Neuronal stem cell (in vitro differentiated cells): ENCODE measurements around the gene HKDC1.

Experiments used
- DNase-seq: peaks from one replicate; pipeline ENCODE4 v3.0.0-alpha.2; 2013; ENCODE audit warnings: low spot score
- H2AFZ ChIP-seq: one replicate; pipeline ENCODE4 v1.6.1; 2013; ENCODE audit warnings: mild to moderate bottlenecking, low read length, inconsistent platforms
- H2AK5ac ChIP-seq: 2 replicates; pipeline ENCODE4 v1.6.1; 2013; ENCODE audit warnings: low read depth, mild to moderate bottlenecking, inconsistent platforms, low read length, moderate library complexity, mixed read lengths
- H2BK120ac ChIP-seq: 2 replicates; pipeline ENCODE4 v1.6.1; 2013; ENCODE audit warnings: low read depth, mild to moderate bottlenecking, inconsistent platforms, low read length, moderate library complexity, mixed read lengths
- H2BK12ac ChIP-seq: one replicate; pipeline ENCODE4 v1.6.1; 2013; ENCODE audit warnings: low read length, inconsistent platforms
- H2BK15ac ChIP-seq: 2 replicates; pipeline ENCODE4 v1.6.1; 2013; ENCODE audit warnings: mild to moderate bottlenecking, low read length, inconsistent platforms, mixed read lengths
- H2BK5ac ChIP-seq: one replicate; pipeline ENCODE4 v1.6.1; 2013; ENCODE audit warnings: inconsistent platforms, mild to moderate bottlenecking, low read length, moderate library complexity
- H3K14ac ChIP-seq: one replicate; pipeline ENCODE4 v1.6.1; 2013; ENCODE audit warnings: low read length, inconsistent platforms
- H3K18ac ChIP-seq: 2 replicates; pipeline ENCODE4 v1.6.1; 2013; ENCODE audit warnings: low read length, inconsistent platforms
- H3K23ac ChIP-seq: 2 replicates; pipeline ENCODE4 v1.6.1; 2013; ENCODE audit warnings: low read depth, mild to moderate bottlenecking, mixed read lengths, low read length, inconsistent platforms; ENCODE audit not compliant: poor library complexity
- H3K27ac ChIP-seq: replicated peaks from 3 replicates; pipeline ENCODE4 v1.5.1; 2013; ENCODE audit warnings: low read length, inconsistent platforms
- H3K27me3 ChIP-seq, 3 experiments: 2 replicates each; pipeline ENCODE4 v1.6.1; 2013; ENCODE audit warnings: low read length in 3 of 3, mild to moderate bottlenecking in 2 of 3, inconsistent platforms in 1 of 3, low read depth in 1 of 3, mixed read lengths in 1 of 3, moderate library complexity in 1 of 3; ENCODE audit not compliant: control insufficient read depth in 3 of 3, insufficient read depth in 3 of 3
- H3K36me3 ChIP-seq, 2 donors: replicated peaks in 1 of 2; 2 replicates each; pipeline ENCODE4 v1.6.1; 2013; ENCODE audit warnings: low read length in 2 of 2; ENCODE audit not compliant: control insufficient read depth in 2 of 2, insufficient read depth in 2 of 2
- H3K4ac ChIP-seq: 2 replicates; pipeline ENCODE4 v1.6.1; 2013; ENCODE audit warnings: inconsistent platforms, mild to moderate bottlenecking, low read length, moderate library complexity
- H3K4me1 ChIP-seq, 2 donors: 1 replicate in 1 of 2; 2 replicates in 1 of 2; pipeline ENCODE4 v1.6.1; 2013; ENCODE audit warnings: low read length in 2 of 2, low read depth in 1 of 2; ENCODE audit not compliant: control insufficient read depth in 2 of 2, insufficient read depth in 1 of 2
- H3K4me2 ChIP-seq: one replicate; pipeline ENCODE4 v1.6.1; 2013; ENCODE audit warnings: mild to moderate bottlenecking, low read length, inconsistent platforms; ENCODE audit not compliant: insufficient read depth, poor library complexity, severe bottlenecking
- H3K4me3 ChIP-seq, 2 donors: 2 replicates each; pipeline ENCODE4 v1.5.1; 2013; ENCODE audit warnings: low read length in 2 of 2, mild to moderate bottlenecking in 2 of 2, inconsistent platforms in 1 of 2, moderate library complexity in 1 of 2
- H3K79me1 ChIP-seq: one replicate; pipeline ENCODE4 v1.6.1; 2013; ENCODE audit warnings: low read depth, mild to moderate bottlenecking, inconsistent platforms, low read length, moderate library complexity
- H3K9ac ChIP-seq: one replicate; pipeline ENCODE4 v1.6.1; 2013; ENCODE audit warnings: mild to moderate bottlenecking, low read depth, low read length, inconsistent platforms; ENCODE audit not compliant: poor library complexity
- H3K9me3 ChIP-seq, 2 donors: replicated peaks in 1 of 2; 2 replicates each; pipeline versions ENCODE3 to v1.6.1; 2013; ENCODE audit warnings: low read length in 2 of 2, mild to moderate bottlenecking in 2 of 2, inconsistent platforms in 1 of 2, low read depth in 1 of 2, mixed read lengths in 1 of 2, moderate library complexity in 1 of 2; ENCODE audit not compliant: control insufficient read depth in 2 of 2, insufficient read depth in 1 of 2
- H4K8ac ChIP-seq: one replicate; pipeline ENCODE4 v1.6.1; 2013; ENCODE audit warnings: low read depth, mild to moderate bottlenecking, inconsistent platforms, low read length, moderate library complexity
- H4K91ac ChIP-seq: one replicate; pipeline ENCODE4 v1.6.1; 2013; ENCODE audit warnings: low read length, low read depth, mild to moderate bottlenecking, inconsistent platforms; ENCODE audit not compliant: poor library complexity
- WGBS, 2 donors: extraction: QIAGEN DNeasy Blood & Tissue Kit; methylation state at CpG; one replicate each; pipeline ENCODE4 v1.1.7; 2013; ENCODE audit warnings: missing lambda C conversion rate in 2 of 2, mixed read lengths in 1 of 2; ENCODE audit not compliant: insufficient read length in 2 of 2, insufficient replicate concordance in 1 of 2; ENCODE audit errors: extremely low coverage in 2 of 2; 5-methylcytosine and 5-hydroxymethylcytosine counted together

HKDC1 gene

GRCh38 chr10:69179089-69179742 is 40.9 kb upstream of the HKDC1 start:
- Histone ChIP-seq H3K4me2 (peak overlapping the region; percentile 89), H3K23ac (no peak overlapping the region), H3K9me3 (no peaks in the 10 kb centered on the region), H3K18ac (no peak overlapping the region), H2BK15ac (no peak overlapping the region), H4K8ac (peak overlapping the region; percentile 54), H2AK5ac (no peak overlapping the region), H2AFZ (peak overlapping the region; percentile 90), H3K79me1 (peaks cover 8% of the 10 kb centered on the region), H3K9ac (no peak overlapping the region), H3K36me3 (peaks cover 0 to 16% of the 10 kb centered on the region in 2 donors), H3K27ac (no peak overlapping the region), H2BK5ac (no peak overlapping the region), H4K91ac (no peak overlapping the region), H3K14ac (no peak overlapping the region), H2BK12ac (no peak overlapping the region), H2BK120ac (no peak overlapping the region), H3K4me3 (peak overlapping the region; percentile 93 to 99), H3K27me3 (no peaks in the 10 kb centered on the region), H3K4me1 (peaks cover 4 to 8% of the 10 kb centered on the region in 2 donors), H3K4ac (no peak overlapping the region)
- WGBS, 2 donors: no CpG with 5 or more reads among the region's 21 CpGs
- DNase-seq: no peak

GRCh38 chr10:69179743-69180524 is 40.2 kb upstream of the HKDC1 start, which contains the start of gene SUPV3L1:
Gene SUPV3L1 (plus strand): TSS chr10:69180234. CDS start chr10:69180292, 58 bp downstream.
- Histone ChIP-seq H2AFZ (peak within 1 kb of the TSS; percentile 90), H2BK5ac (no peak within 1 kb of the TSS), H3K23ac (peak within 1 kb of the TSS; percentile 87), H3K4ac (no peak within 1 kb of the TSS), H2AK5ac (peak within 1 kb of the TSS; percentile 12), H2BK12ac (no peak within 1 kb of the TSS), H3K14ac (no peak within 1 kb of the TSS), H4K8ac (peak within 1 kb of the TSS; percentile 54), H2BK15ac (no peak within 1 kb of the TSS), H3K36me3 (peaks cover 0 to 20% of the 10 kb centered on the region in 2 donors), H3K4me1 (peaks cover 4 to 8% of the 10 kb centered on the region in 2 donors), H3K79me1 (peaks cover 8% of the 10 kb centered on the region), H3K18ac (peak within 1 kb of the TSS; percentile 83), H3K9me3 (no peaks in the 10 kb centered on the region), H3K27ac (peak within 1 kb of the TSS; percentile 49), H3K27me3 (no peaks in the 10 kb centered on the region), H3K9ac (peak within 1 kb of the TSS; percentile 93), H3K4me2 (peak within 1 kb of the TSS; percentile 89), H3K4me3 (peak within 1 kb of the TSS; percentile 93 to 99), H2BK120ac (no peak within 1 kb of the TSS), H4K91ac (no peak within 1 kb of the TSS)
- no CpG with 5 or more reads among the region's 44 CpGs for WGBS, 2 donors
- DNase-seq: peak; percentile 89

GRCh38 chr10:69180525-69181204 is 39.5 kb upstream of the HKDC1 start:
- Histone ChIP-seq H2AFZ (peak overlapping the region; percentile 90), H3K27me3 (no peaks in the 10 kb centered on the region), H3K4me2 (peak overlapping the region; percentile 79), H4K8ac (no peak overlapping the region), H3K4me1 (peaks cover 4 to 8% of the 10 kb centered on the region in 2 donors), H4K91ac (no peak overlapping the region), H3K18ac (peak overlapping the region; percentile 83), H3K9ac (peak overlapping the region; percentile 93), H3K9me3 (no peaks in the 10 kb centered on the region), H2BK120ac (no peak overlapping the region), H2BK5ac (no peak overlapping the region), H3K14ac (no peak overlapping the region), H3K79me1 (peaks cover 8% of the 10 kb centered on the region), H3K23ac (peak overlapping the region; percentile 87), H2BK15ac (no peak overlapping the region), H2BK12ac (no peak overlapping the region), H3K4ac (no peak overlapping the region), H3K4me3 (peak overlapping the region; percentile 93 to 99), H3K36me3 (peaks cover 0 to 26% of the 10 kb centered on the region in 2 donors), H3K27ac (no peak overlapping the region), H2AK5ac (peak overlapping the region; percentile 12)
- WGBS, 2 donors: no CpG with 5 or more reads among the region's 29 CpGs
- peak; percentile 9 for DNase-seq
